HG02571 (cell line): ENCODE results near the gene ZNF627.
"Not testable (repeated sequence)": the region's sequence is repeated elsewhere in the genome, so short reads cannot be mapped to it uniquely, and the experiment has no call there.

Experiments
- ATAC-seq: cut with Tn5 transposase; IDR thresholded peaks from one replicate; pipeline ENCODE4 v1.9.1; 2021; ENCODE audit warnings: mild to moderate bottlenecking, moderate library complexity; ENCODE audit not compliant: unreplicated experiment

The ZNF627 gene

DNA sequence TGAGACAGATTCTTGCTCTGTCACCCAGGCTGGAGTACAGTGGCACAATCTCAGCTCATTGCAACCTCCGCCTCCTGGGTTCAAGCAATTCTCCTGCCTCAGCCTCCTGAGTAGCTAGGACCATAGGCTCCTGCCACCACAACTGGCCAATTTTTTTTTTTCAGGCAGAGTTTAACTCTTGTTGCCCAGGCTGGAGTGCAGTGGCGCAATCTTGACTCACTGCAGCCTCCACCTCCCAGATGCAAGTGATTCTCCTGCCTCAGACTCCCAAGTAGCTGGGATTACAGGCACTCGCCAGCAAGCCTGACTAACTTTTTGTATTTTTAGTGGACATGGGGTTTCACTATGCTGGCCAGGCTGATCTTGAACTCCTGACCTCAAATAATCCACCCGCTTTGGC lies 23.5 kb upstream of the ZNF627 start:
- not testable (repeated sequence) for ATAC-seq

GRCh38 chr19:11574689-11575088 lies 22.6 kb upstream of the ZNF627 start:
- no peak for ATAC-seq

DNA sequence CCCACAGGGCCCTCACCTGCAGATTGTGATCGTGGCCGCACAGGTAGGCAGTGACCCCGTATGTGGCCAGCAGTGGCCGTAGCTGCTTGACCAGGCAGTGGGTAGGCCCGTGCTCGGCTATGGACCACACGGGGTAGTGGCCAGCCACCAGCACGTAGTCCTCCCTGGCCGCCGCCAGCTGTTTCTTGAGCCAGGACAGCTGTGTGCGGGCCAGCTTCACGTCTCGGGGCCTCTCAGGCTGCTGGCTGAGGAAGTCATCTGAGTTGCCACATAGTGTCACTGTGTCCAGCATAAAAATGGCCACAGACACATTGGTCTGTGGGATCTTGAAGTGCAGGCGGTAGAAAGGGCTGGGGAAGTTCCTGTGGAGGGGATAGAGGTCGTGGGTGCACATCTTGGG lies 21.1 kb upstream of the ZNF627 start:
- no peak for ATAC-seq

GRCh38 chr19:11577451-11578257 lies 19.6 kb upstream of the ZNF627 start, which contains the start of gene ACP5:
Gene ACP5 (minus strand): TSS chr19:11577645. CDS start chr19:11577317, 328 bp downstream.
- no peak for ATAC-seq

DNA sequence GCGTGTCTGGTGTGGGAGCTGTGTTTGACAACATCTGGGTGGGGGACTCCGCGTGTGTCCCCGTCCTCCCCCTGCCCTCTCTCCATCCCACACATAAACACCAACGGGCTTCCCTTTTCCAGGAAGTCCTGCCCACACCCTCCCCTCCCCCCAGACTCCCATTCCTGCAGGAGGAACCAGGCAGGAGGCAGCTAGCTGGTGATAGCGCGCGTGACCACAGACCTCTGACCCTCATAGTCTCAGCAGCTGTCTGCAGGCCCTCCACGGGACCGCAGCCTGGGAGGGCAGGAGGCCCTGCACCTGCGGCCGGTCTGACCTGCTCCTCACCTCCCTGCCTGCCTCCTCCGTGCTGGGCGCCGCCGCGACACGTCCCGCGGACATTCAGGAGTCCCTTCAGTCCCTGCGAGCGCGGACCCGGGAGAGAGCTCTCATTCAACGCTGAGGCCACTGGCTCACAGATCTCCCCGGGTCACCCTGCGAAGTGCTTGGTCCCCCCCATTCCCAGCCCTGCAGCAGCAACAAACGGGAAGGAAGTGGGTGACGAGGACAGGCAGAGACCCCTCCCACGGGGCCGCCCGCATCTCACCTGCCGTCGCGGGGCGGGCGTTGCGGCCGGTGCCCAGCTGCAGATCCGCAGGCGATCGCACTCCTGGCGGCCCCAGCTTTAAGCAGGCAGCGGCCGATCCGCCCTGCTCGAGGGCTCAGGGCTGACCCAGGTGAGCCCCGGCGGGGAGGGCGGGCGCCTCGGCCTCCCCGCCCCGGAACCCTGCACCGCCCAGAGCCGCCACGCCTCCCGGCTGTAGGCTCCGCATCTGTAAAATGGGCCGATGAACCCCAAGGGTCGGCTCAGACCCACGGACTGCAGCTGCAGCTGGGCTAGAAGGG lies 18.8 kb upstream of the ZNF627 start:
- ATAC-seq: no peak

DNA sequence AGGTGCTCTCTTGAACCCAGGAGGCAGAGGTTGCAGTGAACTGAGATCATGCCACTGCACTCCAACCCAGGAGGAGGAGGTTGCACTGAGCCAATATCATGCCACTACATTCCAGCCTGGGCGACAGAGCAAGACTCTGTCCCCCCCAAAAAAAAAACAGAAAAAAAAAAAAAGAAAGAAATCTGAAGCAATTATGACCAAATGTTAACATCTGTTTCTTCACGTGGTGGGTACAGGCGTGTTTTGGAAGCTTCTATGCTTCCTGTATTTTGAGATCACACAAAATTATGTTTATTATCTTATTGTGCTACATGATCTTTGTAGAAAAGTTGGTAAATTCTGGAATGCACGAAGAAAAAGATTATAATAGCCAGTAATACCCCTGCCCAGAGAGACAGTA lies 17.2 kb upstream of the ZNF627 start:
- ATAC-seq: no peak

DNA sequence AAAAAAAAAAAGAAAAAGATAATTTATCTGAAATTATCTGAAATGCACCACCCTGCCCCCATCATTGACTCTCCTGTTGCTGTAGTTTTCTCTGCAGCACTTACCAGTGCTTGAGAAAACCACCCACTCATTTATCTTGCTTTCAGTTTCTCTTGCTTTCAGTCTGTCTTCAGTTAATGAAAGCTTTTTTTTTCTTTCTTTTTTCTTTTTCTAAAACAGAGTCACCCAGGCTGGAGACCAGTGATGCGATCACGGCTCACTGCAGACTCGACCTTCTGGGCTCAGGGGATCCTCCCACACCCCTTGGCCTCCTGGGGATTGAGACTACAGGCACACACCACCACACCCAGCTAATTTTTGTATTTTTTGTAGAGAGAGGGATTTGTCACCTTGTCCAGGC lies 15.5 kb upstream of the ZNF627 start:
- peak; percentile 67 for ATAC-seq

- ATAC-seq: no peak
These were observed 11.0 kb upstream of the ZNF627 start for GRCh38 chr19:11586331-11586730.

DNA sequence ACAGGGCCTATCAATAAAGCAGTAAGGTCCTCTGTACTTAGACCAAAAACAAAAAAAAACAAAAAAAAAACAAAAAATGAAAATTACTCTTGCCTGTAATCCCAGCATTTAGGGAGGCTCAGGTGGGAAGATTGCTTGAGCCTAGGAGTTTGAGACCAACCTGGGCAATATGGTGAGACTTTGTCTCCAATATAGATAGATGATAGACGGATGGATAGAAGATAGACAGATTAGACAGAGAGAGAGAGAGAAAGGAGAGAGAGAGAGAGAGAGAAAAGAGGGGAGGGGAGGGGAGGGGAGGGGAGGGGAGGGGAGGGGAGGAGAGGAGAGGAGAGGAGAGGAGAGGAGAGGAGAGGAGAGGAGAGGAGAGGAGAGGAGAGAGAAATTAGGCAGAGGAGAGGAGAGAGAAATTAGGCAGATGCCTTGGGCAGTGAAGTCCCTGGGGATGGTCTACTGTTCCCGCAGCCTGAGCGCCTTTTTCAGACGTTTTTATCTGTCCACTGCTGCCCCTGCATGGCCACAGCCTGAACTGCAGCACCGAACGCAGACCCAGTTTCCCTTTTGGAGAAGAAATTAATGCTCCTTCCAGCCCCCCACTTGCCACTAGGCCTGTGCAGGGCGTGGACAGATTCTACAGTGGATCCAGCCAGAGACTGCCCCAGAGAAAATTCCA lies 9.8 kb upstream of the ZNF627 start:
- no peak for ATAC-seq

GRCh38 chr19:11587975-11588631 lies 9.2 kb upstream of the ZNF627 start:
- ATAC-seq: no peak

- ATAC-seq: no peak
These were observed 3.2 kb upstream of the ZNF627 start for GRCh38 chr19:11594084-11594483.

DNA sequence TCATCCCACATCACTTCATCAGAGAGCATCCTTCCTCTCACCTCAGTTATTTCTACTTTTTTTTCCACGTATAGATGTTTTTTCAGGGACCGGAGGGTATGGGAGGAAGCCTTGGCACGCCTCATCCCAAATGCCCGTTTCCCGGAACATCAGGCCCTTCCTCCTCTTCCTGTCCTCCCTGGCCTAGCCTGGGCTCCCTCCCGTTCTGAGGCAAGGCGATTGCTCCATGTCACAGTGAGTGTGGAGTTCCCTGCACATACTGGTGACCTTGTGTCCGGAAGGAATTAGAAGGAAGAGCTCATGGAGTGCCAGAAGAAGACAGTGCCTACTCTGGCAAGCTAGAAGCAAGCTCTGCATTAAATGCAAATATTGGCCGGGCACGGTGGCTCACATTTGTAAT lies 1.1 kb upstream of the ZNF627 start:
- no peak for ATAC-seq

GRCh38 chr19:11598103-11598483 lies 810 bp downstream of the ZNF627 start:
- no peak for ATAC-seq

DNA sequence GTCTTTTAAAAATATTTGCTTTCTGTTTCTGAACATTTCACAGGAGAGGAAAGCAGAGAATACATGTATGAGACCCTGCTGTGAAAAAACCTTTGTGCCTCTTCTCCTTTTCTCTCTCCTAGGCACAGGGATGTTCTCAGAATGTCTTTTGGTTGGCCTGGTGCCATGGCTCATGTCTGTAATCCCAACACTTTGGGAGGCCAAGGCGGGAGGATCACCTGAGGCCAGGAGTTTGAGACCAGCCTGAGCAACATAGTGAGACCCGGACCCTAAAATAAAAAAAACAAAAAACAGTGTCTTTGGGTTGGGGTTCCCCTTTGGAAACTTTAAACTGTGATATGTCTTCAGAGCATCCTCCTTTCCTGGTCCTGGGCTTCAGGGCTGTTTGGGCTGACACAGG lies 1.5 kb downstream of the ZNF627 start:
- no peak for ATAC-seq

- ATAC-seq: not testable (repeated sequence)
These were observed 2.4 kb downstream of the ZNF627 start for GRCh38 chr19:11599704-11600103.

- no peak for ATAC-seq
These were observed 9.2 kb downstream of the ZNF627 start for GRCh38 chr19:11606484-11606883.

GRCh38 chr19:11611730-11612129 lies 14.4 kb downstream of the ZNF627 start:
- ATAC-seq: no peak

DNA sequence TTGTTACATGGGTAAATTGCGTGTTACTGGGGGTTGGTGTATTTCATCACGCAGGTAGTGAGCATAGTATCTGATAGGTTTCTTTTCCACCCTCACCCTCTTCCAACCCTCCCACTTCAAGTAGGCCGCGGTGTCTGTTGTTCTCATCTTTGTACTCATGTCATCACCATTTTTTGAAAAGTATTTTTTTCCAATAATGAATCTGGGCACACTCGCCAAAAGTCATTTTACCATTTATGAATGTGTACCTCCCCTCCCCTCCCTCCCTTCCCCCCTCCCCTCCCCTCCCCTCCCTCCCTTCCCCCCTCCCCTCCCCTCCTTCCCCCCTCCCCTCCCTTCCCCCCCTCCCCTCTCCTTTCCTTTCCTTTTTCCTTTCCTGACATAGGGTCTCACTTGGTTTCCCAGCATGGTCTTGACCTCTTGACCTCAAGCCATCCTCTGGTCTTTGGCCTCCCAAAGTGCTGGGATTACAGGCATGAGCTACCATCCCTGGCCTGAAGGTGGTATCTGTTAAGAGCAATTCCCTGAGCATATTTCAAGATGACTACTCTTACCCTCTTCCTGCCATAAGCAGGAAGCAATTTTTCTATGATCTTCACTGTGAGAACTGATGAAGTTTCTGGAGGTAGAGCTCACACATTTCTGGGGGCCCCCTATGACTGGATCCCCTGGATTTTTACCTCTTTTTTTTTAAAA lies 15.7 kb downstream of the ZNF627 start:
- no peak for ATAC-seq

- no peak for ATAC-seq
These were observed 20.1 kb downstream of the ZNF627 start for GRCh38 chr19:11617180-11618062.
